DND-41 (cell line): ENCODE data around the gene PPM1K.

ENCODE experiments used
- EZH2 ChIP-seq: IDR thresholded peaks from 3 replicates; pipeline ENCODE4 v1.6.1; 2012; ENCODE audit warnings: borderline replicate concordance, low read depth, mild to moderate bottlenecking, moderate library complexity, low read length, inconsistent platforms; ENCODE audit not compliant: severe bottlenecking
- TF ChIP-seq, protein P1 (sequence below): IDR thresholded peaks from 2 replicates; pipeline ENCODE4 v1.5.1; 2012; ENCODE audit warnings: borderline replicate concordance, low read length, moderate library complexity, mild to moderate bottlenecking; ENCODE audit not compliant: poor library complexity, severe bottlenecking; ENCODE audit errors: extremely low read depth

DNA sequence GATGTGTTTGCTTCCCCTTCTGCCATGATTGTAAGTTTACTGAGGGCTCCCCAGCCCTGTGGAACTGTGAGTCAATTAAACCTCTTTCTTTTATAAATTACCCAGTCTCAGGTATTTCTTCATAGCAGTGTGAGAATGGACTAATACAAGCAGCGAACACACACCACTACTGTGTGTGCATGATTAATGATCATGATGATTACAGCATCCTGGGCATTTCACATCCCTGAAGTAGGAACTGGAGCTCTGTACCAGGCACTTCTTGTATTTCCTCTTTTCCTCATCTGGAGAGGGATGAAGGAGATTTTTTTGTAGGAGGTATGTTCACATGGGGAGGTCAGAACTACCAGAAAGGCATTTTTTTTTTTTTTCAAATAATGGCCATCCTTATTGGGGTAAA is 60.8 kb downstream of the PPM1K start:
- TF ChIP-seq, protein P1, sequence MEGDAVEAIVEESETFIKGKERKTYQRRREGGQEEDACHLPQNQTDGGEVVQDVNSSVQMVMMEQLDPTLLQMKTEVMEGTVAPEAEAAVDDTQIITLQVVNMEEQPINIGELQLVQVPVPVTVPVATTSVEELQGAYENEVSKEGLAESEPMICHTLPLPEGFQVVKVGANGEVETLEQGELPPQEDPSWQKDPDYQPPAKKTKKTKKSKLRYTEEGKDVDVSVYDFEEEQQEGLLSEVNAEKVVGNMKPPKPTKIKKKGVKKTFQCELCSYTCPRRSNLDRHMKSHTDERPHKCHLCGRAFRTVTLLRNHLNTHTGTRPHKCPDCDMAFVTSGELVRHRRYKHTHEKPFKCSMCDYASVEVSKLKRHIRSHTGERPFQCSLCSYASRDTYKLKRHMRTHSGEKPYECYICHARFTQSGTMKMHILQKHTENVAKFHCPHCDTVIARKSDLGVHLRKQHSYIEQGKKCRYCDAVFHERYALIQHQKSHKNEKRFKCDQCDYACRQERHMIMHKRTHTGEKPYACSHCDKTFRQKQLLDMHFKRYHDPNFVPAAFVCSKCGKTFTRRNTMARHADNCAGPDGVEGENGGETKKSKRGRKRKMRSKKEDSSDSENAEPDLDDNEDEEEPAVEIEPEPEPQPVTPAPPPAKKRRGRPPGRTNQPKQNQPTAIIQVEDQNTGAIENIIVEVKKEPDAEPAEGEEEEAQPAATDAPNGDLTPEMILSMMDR, result no peak
- no peak for TF ChIP-seq EZH2
